Natural killer cell (primary cell): ENCODE results near the gene SGK2. TPM values are rescaled to one million over a fixed set of nuclear protein-coding genes. Genes with fewer than 3 reads are reported as not detected.

ENCODE experiments used
- ATAC-seq, 3 donors: fragments of 150-1000 bp in 2 of 3; fragments of 200-7000 bp in 1 of 3; cut with Tn5 transposase; 1 replicate in 1 of 3; 2 replicates in 2 of 3; pipeline ENCODE4 v1.10.0; 2021; ENCODE audit warnings: mild to moderate bottlenecking in 2 of 3, moderate library complexity in 2 of 3
- DNase-seq, 2 donors: peaks; one replicate each; pipeline versions ENCODE4 v3.0.0 to v3.0.0-alpha.2; 2013 to 2021; ENCODE audit warnings: mixed read lengths in 1 of 2
- H3K27ac ChIP-seq: one replicate; pipeline ENCODE4 v1.5.1; 2013; ENCODE audit warnings: mild to moderate bottlenecking, low read length
- H3K27me3 ChIP-seq: one replicate; pipeline ENCODE4 v1.6.1; 2013; ENCODE audit warnings: low read length; ENCODE audit not compliant: control insufficient read depth, insufficient read depth
- H3K36me3 ChIP-seq: one replicate; pipeline ENCODE4 v1.6.1; 2013; ENCODE audit warnings: low read length; ENCODE audit not compliant: control insufficient read depth, insufficient read depth
- H3K4me1 ChIP-seq: one replicate; pipeline ENCODE4 v1.6.1; 2013; ENCODE audit warnings: low read length; ENCODE audit not compliant: control insufficient read depth, insufficient read depth
- H3K4me3 ChIP-seq: one replicate; pipeline ENCODE4 v1.5.1; 2013; ENCODE audit warnings: low read length
- H3K9me3 ChIP-seq: one replicate; pipeline ENCODE4 v1.6.1; 2013; ENCODE audit warnings: low read length; ENCODE audit not compliant: control insufficient read depth, insufficient read depth
- H3K27ac Mint-ChIP-seq, 2 donors: one replicate each; pipeline ENCODE4 v1.8.0; 2022; ENCODE audit warnings: mild to moderate bottlenecking in 2 of 2, mixed read lengths in 2 of 2, moderate library complexity in 1 of 2
- H3K27me3 Mint-ChIP-seq, 2 donors: one replicate each; pipeline ENCODE4 v1.8.0; 2022; ENCODE audit warnings: low read depth in 2 of 2, mixed read lengths in 2 of 2
- H3K36me3 Mint-ChIP-seq: one replicate; pipeline ENCODE4 v1.8.0; 2022; ENCODE audit warnings: mixed read lengths
- H3K4me1 Mint-ChIP-seq, 2 donors: one replicate each; pipeline ENCODE4 v1.8.0; 2022; ENCODE audit warnings: mixed read lengths in 2 of 2
- H3K4me3 Mint-ChIP-seq: one replicate; pipeline ENCODE4 v1.8.0; 2022; ENCODE audit warnings: mild to moderate bottlenecking, moderate library complexity, mixed read lengths
- H3K9me3 Mint-ChIP-seq, 2 donors: one replicate each; pipeline ENCODE4 v1.8.0; 2022; ENCODE audit warnings: mixed read lengths in 2 of 2
- CTCF ChIP-seq: fragments of 200-600 bp; IDR thresholded peaks from one replicate; pipeline ENCODE4 v1.8.0; 2022; ENCODE audit warnings: antibody characterized with exemption
- WGBS: methylation state at CpG from one replicate; pipeline ENCODE4 v1.1.7; 2013; ENCODE audit warnings: missing lambda C conversion rate; ENCODE audit not compliant: insufficient coverage; 5-methylcytosine and 5-hydroxymethylcytosine counted together
- intact Hi-C: fragments of 100-400 bp; cut with micrococcal nuclease; formaldehyde crosslinking; loops from one replicate; pipeline ENCODE4 v1.14.2; 2022
- total RNA-seq, 4 donors: library from RNA; stranded (reverse); fragments of 120-200 nt in 1 of 4; gene quantifications; one replicate each; pipeline versions ENCODE4 v1.2.3 to v1.2.4, GENCODE V29; 2013 to 2022

The SGK2 gene
- total RNA-seq, 3 donors from 2014 or later (not counting 1 experiment from before 2014, with no cell fraction given): 0.48 to 1.2 (median 0.61) TPM

- Mint-ChIP-seq H3K4me3 (no peak overlapping the region), H3K27me3 (peaks cover 0 to 2% of the 10 kb centered on the region in 2 donors), H3K9me3 (no peaks in the 10 kb centered on the region), H3K36me3 (no peaks in the 10 kb centered on the region), H3K4me1 (peaks cover 0 to 5% of the 10 kb centered on the region in 2 donors), H3K27ac (no peak overlapping the region)
- H3K36me3 ChIP-seq: no peaks in the 10 kb centered on the region
- H3K27ac ChIP-seq: no peak overlapping the region
- H3K4me1 ChIP-seq: no peaks in the 10 kb centered on the region
- no peaks in the 10 kb centered on the region for H3K9me3 ChIP-seq
- TF ChIP-seq CTCF: no peak
- WGBS: 90% methylated on average over 19 of the region's 19 CpGs
- ATAC-seq: no peak
- H3K27me3 ChIP-seq: no peaks in the 10 kb centered on the region
- intact Hi-C loops: loop anchor here (5.0 kb wide), 1 partner anchor 546 kb away; no protein-coding TSS in a partner anchor
- DNase-seq: no peak
- no peak overlapping the region for H3K4me3 ChIP-seq
These were observed 22.6 kb upstream of the SGK2 start for GRCh38 chr20:43536041-43536816.

DNA sequence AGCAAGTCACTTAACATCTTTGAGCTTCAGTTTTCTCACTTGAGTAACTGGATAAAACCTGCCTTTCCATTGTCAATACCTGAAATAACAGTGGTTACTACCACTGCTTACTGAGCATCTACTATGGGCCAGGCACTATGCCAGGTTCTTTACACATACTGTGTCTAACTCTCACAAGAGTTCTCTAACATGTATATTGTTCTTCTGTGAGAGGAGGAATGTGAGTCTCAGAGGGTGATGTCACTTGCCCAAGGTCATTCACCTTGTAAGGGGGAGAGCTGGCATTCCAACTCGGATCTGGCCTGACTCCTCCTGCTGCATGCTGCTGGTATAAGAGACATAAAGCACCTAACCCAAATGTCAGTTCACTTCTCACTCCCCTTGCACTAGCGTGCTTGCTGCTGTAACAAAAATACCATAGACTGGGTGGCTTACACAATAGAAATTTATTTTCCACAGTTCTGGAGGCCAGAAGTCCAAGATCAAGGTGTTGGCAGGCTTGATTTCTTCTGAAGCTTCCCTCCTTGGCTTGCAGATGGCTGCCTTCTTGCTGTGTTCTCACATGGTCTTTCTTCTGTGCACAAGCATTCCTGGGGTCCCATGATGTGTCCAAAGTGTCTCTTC is 21.9 kb upstream of the SGK2 start:
- Histone ChIP-seq H3K4me3 (no peak overlapping the region), H3K36me3 (no peaks in the 10 kb centered on the region), H3K27ac (no peak overlapping the region), H3K9me3 (no peaks in the 10 kb centered on the region), H3K27me3 (no peaks in the 10 kb centered on the region), H3K4me1 (no peaks in the 10 kb centered on the region)
- 81% methylated on average over 2 of the region's 2 CpGs for WGBS
- intact Hi-C loops: loop anchor here (5.0 kb wide), 1 partner anchor 545 kb away; no protein-coding TSS in a partner anchor
- H3K9me3 Mint-ChIP-seq: no peaks in the 10 kb centered on the region
- H3K27ac Mint-ChIP-seq: no peak overlapping the region
- no peaks in the 10 kb centered on the region for H3K36me3 Mint-ChIP-seq
- DNase-seq (no peak), ATAC-seq (no peak)
- peaks cover 0 to 2% of the 10 kb centered on the region in 2 donors for H3K27me3 Mint-ChIP-seq
- no peak for TF ChIP-seq CTCF
- H3K4me1 Mint-ChIP-seq: peaks cover 0 to 5% of the 10 kb centered on the region in 2 donors
- no peak overlapping the region for H3K4me3 Mint-ChIP-seq

GRCh38 chr20:43537921-43538877 is 20.6 kb upstream of the SGK2 start:
- intact Hi-C loops: loop anchor here (5.0 kb wide), 1 partner anchor 544 kb away; no protein-coding TSS in a partner anchor
- Histone ChIP-seq H3K4me3 (no peak overlapping the region), H3K9me3 (no peaks in the 10 kb centered on the region), H3K27ac (no peak overlapping the region), H3K4me1 (no peaks in the 10 kb centered on the region), H3K36me3 (no peaks in the 10 kb centered on the region), H3K27me3 (no peaks in the 10 kb centered on the region)
- WGBS: 41% methylated on average over 4 of the region's 4 CpGs
- peaks cover 0 to 2% of the 10 kb centered on the region in 2 donors for H3K27me3 Mint-ChIP-seq
- no peak overlapping the region for H3K4me3 Mint-ChIP-seq
- H3K36me3 Mint-ChIP-seq: no peaks in the 10 kb centered on the region
- H3K4me1 Mint-ChIP-seq: peaks cover 0 to 5% of the 10 kb centered on the region in 2 donors
- TF ChIP-seq CTCF: peak; percentile 76
- peak; percentile 53 to 70 (median 62) for ATAC-seq
- H3K27ac Mint-ChIP-seq: no peak overlapping the region
- peak; percentile 29 to 66 for DNase-seq
- H3K9me3 Mint-ChIP-seq: no peaks in the 10 kb centered on the region
